HepG2 (cell line): Measurements from ENCODE around the gene FCHO1. TPM values are rescaled to one million over a fixed set of nuclear protein-coding genes. Genes with fewer than 3 reads are reported as not detected.
A peak's percentile ranks its signal among the peaks of the same experiment; 100 is the strongest.

Experiments
- KLF12 ChIP-seq: sonication (generic); formaldehyde crosslinking; IDR thresholded peaks from 2 replicates; pipeline ENCODE4 v1.4.0; 2020; ENCODE audit warnings: missing genetic modification reagents, borderline replicate concordance
- LCORL ChIP-seq, 2 experiments: fragments of 450-650 bp in 1 of 2; sonication (generic) in 1 of 2; formaldehyde crosslinking in 1 of 2; IDR thresholded peaks; 2 replicates each; pipeline versions ENCODE4 v1.5.0 to v1.6.1; 2017 to 2020; ENCODE audit warnings: antibody characterized with exemption in 1 of 2, missing genetic modification reagents in 1 of 2
- MBD4 ChIP-seq: IDR thresholded peaks from 2 replicates; pipeline ENCODE4 v1.6.1; 2012; ENCODE audit warnings: low read length, inconsistent platforms, borderline replicate concordance
- NCOR1 ChIP-seq: fragments of 200-600 bp; sonication (generic); IDR thresholded peaks from 2 replicates; pipeline ENCODE4 v1.7.0; 2017; ENCODE audit warnings: antibody characterized with exemption, low read length, borderline replicate concordance
- PTBP1 ChIP-seq: fragments of 200-400 bp; formaldehyde crosslinking; IDR thresholded peaks from 2 replicates; pipeline ENCODE4 v1.6.1; 2018; ENCODE audit warnings: low read length, low read depth; ENCODE audit not compliant: poor library complexity, severe bottlenecking
- SAP130 ChIP-seq: IDR thresholded peaks from 2 replicates; pipeline ENCODE4 v1.6.1; 2016; ENCODE audit warnings: low read depth
- SMAD1 ChIP-seq: sonication (generic); formaldehyde crosslinking; IDR thresholded peaks from 2 replicates; pipeline ENCODE4 v1.4.0; 2020; ENCODE audit warnings: missing genetic modification reagents, low read depth, mild to moderate bottlenecking, borderline replicate concordance
- TCF7 ChIP-seq: sonication (generic); IDR thresholded peaks from 2 replicates; pipeline ENCODE4 v1.6.1; 2016; ENCODE audit warnings: antibody characterized with exemption, low read depth
- ZNF17 ChIP-seq: sonication (generic); formaldehyde crosslinking; IDR thresholded peaks from 2 replicates; pipeline ENCODE4 v1.5.0; 2020; ENCODE audit warnings: mild to moderate bottlenecking, missing genetic modification reagents
- ZNF354B ChIP-seq: sonication (generic); formaldehyde crosslinking; IDR thresholded peaks from 2 replicates; pipeline ENCODE4 v1.8.0; 2022; ENCODE audit warnings: mild to moderate bottlenecking, missing genetic modification reagents
- polyA plus RNA-seq, 8 experiments: library from polyadenylated mRNA; depleted of rRNA in 3 of 8; stranded (reverse) in 7 of 8; unstranded in 1 of 8; fragments of >200 nt; fragmentation: Illumina TruSeq in 4 of 8; extraction: Trizol in 4 of 8; gene quantifications; 2 replicates each; pipeline versions ENCODE4 v1.2.1 to v1.2.3, GENCODE V29; 2011 to 2016; ENCODE audit warnings: low read depth in 4 of 8, missing spikeins in 1 of 8, mixed read lengths in 1 of 8; ENCODE audit not compliant: insufficient read depth in 1 of 8
- total RNA-seq, 5 experiments: library from RNA; depleted of rRNA; stranded (reverse); fragments of >200 nt; fragmentation: Illumina TruSeq; extraction: Trizol; gene quantifications; 2 replicates each; pipeline ENCODE4 v1.2.3, GENCODE V29; 2016; ENCODE audit warnings: low read depth in 1 of 5
- TF ChIP-seq, protein P1 (sequence below): sonication (generic); formaldehyde crosslinking; conservative IDR thresholded peaks from 2 replicates; pipeline ENCODE4 v1.8.0; 2022; ENCODE audit warnings: missing genetic modification reagents
- TF ChIP-seq, protein P2 (sequence below): sonication (generic); formaldehyde crosslinking; IDR thresholded peaks from 2 replicates; pipeline ENCODE4 v1.4.0; 2020; ENCODE audit warnings: missing genetic modification reagents
- TF ChIP-seq, protein P3 (sequence below): sonication (generic); formaldehyde crosslinking; IDR thresholded peaks from 2 replicates; pipeline ENCODE4 v1.4.0; 2020; ENCODE audit warnings: missing genetic modification reagents, borderline replicate concordance
- TF ChIP-seq, protein P4 (sequence below): IDR thresholded peaks from 2 replicates; pipeline ENCODE4 v1.4.0; 2020; ENCODE audit warnings: mild to moderate bottlenecking, missing genetic modification reagents
- TF ChIP-seq, protein P5 (sequence below): sonication (generic); formaldehyde crosslinking; IDR thresholded peaks from 2 replicates; pipeline ENCODE4 v1.5.0; 2020; ENCODE audit warnings: mild to moderate bottlenecking, missing genetic modification reagents

FCHO1 gene
- total and polyA plus RNA-seq, 2 of the 13 experiments (the other 11 are each of a cell fraction or from before 2014, with no cell fraction given): 1.3 to 3.1 TPM

DNA sequence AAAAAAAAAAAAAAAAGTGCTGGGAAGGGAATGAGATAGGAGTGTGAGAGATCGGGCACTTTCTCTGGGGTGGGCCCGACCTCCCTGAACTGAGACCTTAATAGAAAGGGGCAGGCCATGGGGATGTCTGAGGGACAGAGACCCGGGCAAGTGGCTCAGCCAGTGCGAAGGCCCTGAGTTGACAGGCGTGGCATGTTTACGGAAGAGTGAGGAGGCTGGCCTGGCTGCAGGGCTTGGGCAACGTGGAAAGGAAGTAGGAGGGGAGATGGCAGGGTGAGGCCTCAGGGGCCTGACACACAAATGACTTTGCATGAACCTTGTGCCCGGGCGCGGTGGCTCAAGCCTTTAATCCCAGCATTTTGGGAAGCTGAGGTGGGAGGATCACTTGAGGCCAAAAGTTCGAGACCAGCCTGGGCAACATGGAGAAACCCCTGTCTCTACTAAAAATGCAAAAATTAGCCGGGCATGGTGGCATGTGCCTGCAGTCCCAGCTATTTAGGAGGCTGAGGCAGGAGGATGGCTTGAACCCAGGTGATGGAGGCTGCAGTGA lies 13.9 kb downstream of the FCHO1 start (continued):
- TF ChIP-seq, protein P1, sequence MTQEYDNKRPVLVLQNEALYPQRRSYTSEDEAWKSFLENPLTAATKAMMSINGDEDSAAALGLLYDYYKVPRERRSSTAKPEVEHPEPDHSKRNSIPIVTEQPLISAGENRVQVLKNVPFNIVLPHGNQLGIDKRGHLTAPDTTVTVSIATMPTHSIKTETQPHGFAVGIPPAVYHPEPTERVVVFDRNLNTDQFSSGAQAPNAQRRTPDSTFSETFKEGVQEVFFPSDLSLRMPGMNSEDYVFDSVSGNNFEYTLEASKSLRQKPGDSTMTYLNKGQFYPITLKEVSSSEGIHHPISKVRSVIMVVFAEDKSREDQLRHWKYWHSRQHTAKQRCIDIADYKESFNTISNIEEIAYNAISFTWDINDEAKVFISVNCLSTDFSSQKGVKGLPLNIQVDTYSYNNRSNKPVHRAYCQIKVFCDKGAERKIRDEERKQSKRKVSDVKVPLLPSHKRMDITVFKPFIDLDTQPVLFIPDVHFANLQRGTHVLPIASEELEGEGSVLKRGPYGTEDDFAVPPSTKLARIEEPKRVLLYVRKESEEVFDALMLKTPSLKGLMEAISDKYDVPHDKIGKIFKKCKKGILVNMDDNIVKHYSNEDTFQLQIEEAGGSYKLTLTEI (CRISPR knock-in tag): no peak
- peak; percentile 98 for TF ChIP-seq SAP130 (CRISPR knock-in tag)
- TF ChIP-seq SMAD1: no peak; the same call in 1 of the 2 replicates
- TF ChIP-seq KLF12: no peak
- TF ChIP-seq, protein P2, sequence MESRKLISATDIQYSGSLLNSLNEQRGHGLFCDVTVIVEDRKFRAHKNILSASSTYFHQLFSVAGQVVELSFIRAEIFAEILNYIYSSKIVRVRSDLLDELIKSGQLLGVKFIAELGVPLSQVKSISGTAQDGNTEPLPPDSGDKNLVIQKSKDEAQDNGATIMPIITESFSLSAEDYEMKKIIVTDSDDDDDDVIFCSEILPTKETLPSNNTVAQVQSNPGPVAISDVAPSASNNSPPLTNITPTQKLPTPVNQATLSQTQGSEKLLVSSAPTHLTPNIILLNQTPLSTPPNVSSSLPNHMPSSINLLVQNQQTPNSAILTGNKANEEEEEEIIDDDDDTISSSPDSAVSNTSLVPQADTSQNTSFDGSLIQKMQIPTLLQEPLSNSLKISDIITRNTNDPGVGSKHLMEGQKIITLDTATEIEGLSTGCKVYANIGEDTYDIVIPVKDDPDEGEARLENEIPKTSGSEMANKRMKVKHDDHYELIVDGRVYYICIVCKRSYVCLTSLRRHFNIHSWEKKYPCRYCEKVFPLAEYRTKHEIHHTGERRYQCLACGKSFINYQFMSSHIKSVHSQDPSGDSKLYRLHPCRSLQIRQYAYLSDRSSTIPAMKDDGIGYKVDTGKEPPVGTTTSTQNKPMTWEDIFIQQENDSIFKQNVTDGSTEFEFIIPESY (CRISPR knock-in tag): no peak
- peak; percentile 42; the same call in 1 of the 2 replicates for TF ChIP-seq NCOR1
- TF ChIP-seq, protein P3, sequence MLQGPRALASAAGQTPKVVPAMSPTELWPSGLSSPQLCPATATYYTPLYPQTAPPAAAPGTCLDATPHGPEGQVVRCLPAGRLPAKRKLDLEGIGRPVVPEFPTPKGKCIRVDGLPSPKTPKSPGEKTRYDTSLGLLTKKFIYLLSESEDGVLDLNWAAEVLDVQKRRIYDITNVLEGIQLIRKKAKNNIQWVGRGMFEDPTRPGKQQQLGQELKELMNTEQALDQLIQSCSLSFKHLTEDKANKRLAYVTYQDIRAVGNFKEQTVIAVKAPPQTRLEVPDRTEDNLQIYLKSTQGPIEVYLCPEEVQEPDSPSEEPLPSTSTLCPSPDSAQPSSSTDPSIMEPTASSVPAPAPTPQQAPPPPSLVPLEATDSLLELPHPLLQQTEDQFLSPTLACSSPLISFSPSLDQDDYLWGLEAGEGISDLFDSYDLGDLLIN (CRISPR knock-in tag): no peak
- peak; percentile 61 for TF ChIP-seq TCF7
- TF ChIP-seq, protein P4, sequence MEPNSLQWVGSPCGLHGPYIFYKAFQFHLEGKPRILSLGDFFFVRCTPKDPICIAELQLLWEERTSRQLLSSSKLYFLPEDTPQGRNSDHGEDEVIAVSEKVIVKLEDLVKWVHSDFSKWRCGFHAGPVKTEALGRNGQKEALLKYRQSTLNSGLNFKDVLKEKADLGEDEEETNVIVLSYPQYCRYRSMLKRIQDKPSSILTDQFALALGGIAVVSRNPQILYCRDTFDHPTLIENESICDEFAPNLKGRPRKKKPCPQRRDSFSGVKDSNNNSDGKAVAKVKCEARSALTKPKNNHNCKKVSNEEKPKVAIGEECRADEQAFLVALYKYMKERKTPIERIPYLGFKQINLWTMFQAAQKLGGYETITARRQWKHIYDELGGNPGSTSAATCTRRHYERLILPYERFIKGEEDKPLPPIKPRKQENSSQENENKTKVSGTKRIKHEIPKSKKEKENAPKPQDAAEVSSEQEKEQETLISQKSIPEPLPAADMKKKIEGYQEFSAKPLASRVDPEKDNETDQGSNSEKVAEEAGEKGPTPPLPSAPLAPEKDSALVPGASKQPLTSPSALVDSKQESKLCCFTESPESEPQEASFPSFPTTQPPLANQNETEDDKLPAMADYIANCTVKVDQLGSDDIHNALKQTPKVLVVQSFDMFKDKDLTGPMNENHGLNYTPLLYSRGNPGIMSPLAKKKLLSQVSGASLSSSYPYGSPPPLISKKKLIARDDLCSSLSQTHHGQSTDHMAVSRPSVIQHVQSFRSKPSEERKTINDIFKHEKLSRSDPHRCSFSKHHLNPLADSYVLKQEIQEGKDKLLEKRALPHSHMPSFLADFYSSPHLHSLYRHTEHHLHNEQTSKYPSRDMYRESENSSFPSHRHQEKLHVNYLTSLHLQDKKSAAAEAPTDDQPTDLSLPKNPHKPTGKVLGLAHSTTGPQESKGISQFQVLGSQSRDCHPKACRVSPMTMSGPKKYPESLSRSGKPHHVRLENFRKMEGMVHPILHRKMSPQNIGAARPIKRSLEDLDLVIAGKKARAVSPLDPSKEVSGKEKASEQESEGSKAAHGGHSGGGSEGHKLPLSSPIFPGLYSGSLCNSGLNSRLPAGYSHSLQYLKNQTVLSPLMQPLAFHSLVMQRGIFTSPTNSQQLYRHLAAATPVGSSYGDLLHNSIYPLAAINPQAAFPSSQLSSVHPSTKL: peak; percentile 67
- TF ChIP-seq, protein P5, sequence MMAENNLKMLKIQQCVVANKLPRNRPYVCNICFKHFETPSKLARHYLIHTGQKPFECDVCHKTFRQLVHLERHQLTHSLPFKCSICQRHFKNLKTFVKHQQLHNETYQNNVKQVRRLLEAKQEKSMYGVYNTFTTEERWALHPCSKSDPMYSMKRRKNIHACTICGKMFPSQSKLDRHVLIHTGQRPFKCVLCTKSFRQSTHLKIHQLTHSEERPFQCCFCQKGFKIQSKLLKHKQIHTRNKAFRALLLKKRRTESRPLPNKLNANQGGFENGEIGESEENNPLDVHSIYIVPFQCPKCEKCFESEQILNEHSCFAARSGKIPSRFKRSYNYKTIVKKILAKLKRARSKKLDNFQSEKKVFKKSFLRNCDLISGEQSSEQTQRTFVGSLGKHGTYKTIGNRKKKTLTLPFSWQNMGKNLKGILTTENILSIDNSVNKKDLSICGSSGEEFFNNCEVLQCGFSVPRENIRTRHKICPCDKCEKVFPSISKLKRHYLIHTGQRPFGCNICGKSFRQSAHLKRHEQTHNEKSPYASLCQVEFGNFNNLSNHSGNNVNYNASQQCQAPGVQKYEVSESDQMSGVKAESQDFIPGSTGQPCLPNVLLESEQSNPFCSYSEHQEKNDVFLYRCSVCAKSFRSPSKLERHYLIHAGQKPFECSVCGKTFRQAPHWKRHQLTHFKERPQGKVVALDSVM (CRISPR knock-in tag): peak; percentile 96
- no peak for TF ChIP-seq ZNF354B (CRISPR knock-in tag)
- TF ChIP-seq ZNF17 (CRISPR knock-in tag): no peak
- TF ChIP-seq LCORL (IDR thresholded peaks at IDR 0.05): 0 out of 2 replicates have a peak, but pooled peaks have one; percentile 39
- peak; percentile 93 for TF ChIP-seq LCORL (CRISPR knock-in tag; IDR thresholded peaks at IDR 0.05)
- TF ChIP-seq PTBP1: no peak
- TF ChIP-seq MBD4: no peak
